ENCODE results near the gene NXPH1. TPM values are rescaled to one million over a fixed set of nuclear protein-coding genes. Genes with fewer than 3 reads are reported as not detected.

Gene NXPH1
- total RNA-seq, 1 donor: not detected

DNA sequence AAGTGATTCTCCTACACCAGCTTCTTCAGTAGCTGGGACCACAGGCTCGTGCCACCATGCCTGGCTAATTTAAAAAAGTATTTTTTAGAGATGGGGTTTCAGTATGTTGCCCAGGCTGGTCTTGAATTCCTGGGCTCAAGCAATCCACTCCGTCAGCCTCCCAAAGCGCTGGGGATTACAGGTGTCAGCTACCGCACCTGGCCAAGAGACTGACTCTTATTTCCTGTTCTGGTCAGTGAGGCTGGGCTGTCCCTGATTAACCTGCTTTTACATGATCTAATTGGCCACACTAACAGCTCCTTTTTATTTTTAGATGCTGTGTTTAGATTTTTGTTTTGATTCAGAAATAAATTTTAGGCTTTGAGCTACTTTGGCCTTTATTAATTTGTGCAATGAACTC, 203.9 kb downstream of the NXPH1 start:
- H4K20me1 ChIP-seq (ENCODE audit: insufficient read depth, low read length): no peaks in the 10 kb centered on the region
- no peak overlapping the region for H2AFZ ChIP-seq (ENCODE audit: low read length)
- H3K9me3 ChIP-seq (ENCODE audit: low read depth, low read length): peaks cover 2% of the 10 kb centered on the region
- H3K4me3 ChIP-seq (ENCODE audit: insufficient read depth, low read length): no peak overlapping the region
- H3K27ac ChIP-seq (ENCODE audit: low read depth, low read length): no peak overlapping the region
- TF ChIP-seq, protein P1, sequence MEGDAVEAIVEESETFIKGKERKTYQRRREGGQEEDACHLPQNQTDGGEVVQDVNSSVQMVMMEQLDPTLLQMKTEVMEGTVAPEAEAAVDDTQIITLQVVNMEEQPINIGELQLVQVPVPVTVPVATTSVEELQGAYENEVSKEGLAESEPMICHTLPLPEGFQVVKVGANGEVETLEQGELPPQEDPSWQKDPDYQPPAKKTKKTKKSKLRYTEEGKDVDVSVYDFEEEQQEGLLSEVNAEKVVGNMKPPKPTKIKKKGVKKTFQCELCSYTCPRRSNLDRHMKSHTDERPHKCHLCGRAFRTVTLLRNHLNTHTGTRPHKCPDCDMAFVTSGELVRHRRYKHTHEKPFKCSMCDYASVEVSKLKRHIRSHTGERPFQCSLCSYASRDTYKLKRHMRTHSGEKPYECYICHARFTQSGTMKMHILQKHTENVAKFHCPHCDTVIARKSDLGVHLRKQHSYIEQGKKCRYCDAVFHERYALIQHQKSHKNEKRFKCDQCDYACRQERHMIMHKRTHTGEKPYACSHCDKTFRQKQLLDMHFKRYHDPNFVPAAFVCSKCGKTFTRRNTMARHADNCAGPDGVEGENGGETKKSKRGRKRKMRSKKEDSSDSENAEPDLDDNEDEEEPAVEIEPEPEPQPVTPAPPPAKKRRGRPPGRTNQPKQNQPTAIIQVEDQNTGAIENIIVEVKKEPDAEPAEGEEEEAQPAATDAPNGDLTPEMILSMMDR (IDR thresholded peaks at IDR 0.05; ENCODE audit: extremely low read depth, low read depth, low read length): no peak
- H3K4me1 ChIP-seq (ENCODE audit: insufficient read depth, low read length): no peaks in the 10 kb centered on the region
- no peaks in the 10 kb centered on the region for H3K27me3 ChIP-seq (ENCODE audit: insufficient read depth, low read length)
- no peaks in the 10 kb centered on the region for H3K79me2 ChIP-seq (ENCODE audit: insufficient read depth, low read length)
- no peak for DNase-seq (ENCODE audit: insufficient read length, low spot score, missing footprints)
- no peaks in the 10 kb centered on the region for H3K36me3 ChIP-seq (ENCODE audit: insufficient read depth, low read length)
- H3K4me2 ChIP-seq (ENCODE audit: insufficient read depth, low read length): no peak overlapping the region

DNA sequence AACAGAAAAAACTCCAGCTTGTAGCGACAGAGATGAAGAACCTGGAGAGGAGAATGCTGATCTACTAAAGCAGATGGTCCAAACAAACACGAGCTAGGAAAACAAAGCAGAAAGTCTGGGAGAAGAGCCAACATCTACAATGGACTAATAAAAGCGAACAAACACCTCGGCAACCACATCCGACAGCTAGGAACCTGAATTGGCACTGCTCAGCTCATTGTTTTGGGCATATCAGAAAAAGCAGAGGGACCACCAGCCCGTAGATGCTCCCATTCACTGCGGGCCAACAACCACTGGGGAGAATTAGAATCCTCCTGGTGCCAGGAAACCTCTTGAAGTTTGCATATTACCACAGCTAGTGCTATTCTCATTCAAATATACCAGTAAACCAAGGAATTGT, 204.7 kb downstream of the NXPH1 start:
- Histone ChIP-seq H3K4me2 (ENCODE audit: insufficient read depth, low read length) (no peak overlapping the region), H2AFZ (ENCODE audit: low read length) (no peak overlapping the region), H3K79me2 (ENCODE audit: insufficient read depth, low read length) (no peaks in the 10 kb centered on the region), H4K20me1 (ENCODE audit: insufficient read depth, low read length) (no peaks in the 10 kb centered on the region), H3K9me3 (ENCODE audit: low read depth, low read length) (peaks cover 2% of the 10 kb centered on the region), H3K36me3 (ENCODE audit: insufficient read depth, low read length) (no peaks in the 10 kb centered on the region), H3K4me1 (ENCODE audit: insufficient read depth, low read length) (no peaks in the 10 kb centered on the region), H3K4me3 (ENCODE audit: insufficient read depth, low read length) (no peak overlapping the region), H3K27ac (ENCODE audit: low read depth, low read length) (no peak overlapping the region), H3K27me3 (ENCODE audit: insufficient read depth, low read length) (no peaks in the 10 kb centered on the region)
- TF ChIP-seq, protein P1 (IDR thresholded peaks at IDR 0.05; ENCODE audit: extremely low read depth, low read depth, low read length): no peak
- no peak for DNase-seq (ENCODE audit: insufficient read length, low spot score, missing footprints)

DNA sequence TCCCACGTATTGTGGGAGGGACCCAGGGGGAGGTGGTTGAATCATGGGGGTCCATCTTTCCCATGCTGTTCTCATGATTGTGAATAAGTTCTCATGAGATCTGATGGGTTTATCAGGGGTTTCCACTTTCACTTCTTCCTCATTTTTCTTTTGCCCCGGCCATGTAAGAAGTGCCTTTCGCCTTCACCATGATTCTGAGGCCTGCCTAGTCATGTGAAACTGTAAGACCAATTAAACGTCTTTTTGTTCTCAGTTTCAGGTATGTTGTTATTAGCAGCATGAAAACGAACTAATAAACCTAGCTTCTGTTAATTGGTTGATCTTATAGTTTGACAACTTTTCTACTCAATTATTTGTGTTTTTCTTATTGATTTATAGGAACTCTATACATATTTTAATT, 206.3 kb downstream of the NXPH1 start:
- H3K4me1 ChIP-seq (ENCODE audit: insufficient read depth, low read length): no peaks in the 10 kb centered on the region
- no peak overlapping the region for H2AFZ ChIP-seq (ENCODE audit: low read length)
- H3K79me2 ChIP-seq (ENCODE audit: insufficient read depth, low read length): no peaks in the 10 kb centered on the region
- no peaks in the 10 kb centered on the region for H3K36me3 ChIP-seq (ENCODE audit: insufficient read depth, low read length)
- no peak overlapping the region for H3K4me2 ChIP-seq (ENCODE audit: insufficient read depth, low read length)
- no peak overlapping the region for H3K27ac ChIP-seq (ENCODE audit: low read depth, low read length)
- H3K27me3 ChIP-seq (ENCODE audit: insufficient read depth, low read length): no peaks in the 10 kb centered on the region
- TF ChIP-seq, protein P1 (IDR thresholded peaks at IDR 0.05; ENCODE audit: extremely low read depth, low read depth, low read length): no peak
- no peaks in the 10 kb centered on the region for H4K20me1 ChIP-seq (ENCODE audit: insufficient read depth, low read length)
- H3K9me3 ChIP-seq (ENCODE audit: low read depth, low read length): peaks cover 2% of the 10 kb centered on the region
- no peak for DNase-seq (ENCODE audit: insufficient read length, low spot score, missing footprints)
- no peak overlapping the region for H3K4me3 ChIP-seq (ENCODE audit: insufficient read depth, low read length)

DNA sequence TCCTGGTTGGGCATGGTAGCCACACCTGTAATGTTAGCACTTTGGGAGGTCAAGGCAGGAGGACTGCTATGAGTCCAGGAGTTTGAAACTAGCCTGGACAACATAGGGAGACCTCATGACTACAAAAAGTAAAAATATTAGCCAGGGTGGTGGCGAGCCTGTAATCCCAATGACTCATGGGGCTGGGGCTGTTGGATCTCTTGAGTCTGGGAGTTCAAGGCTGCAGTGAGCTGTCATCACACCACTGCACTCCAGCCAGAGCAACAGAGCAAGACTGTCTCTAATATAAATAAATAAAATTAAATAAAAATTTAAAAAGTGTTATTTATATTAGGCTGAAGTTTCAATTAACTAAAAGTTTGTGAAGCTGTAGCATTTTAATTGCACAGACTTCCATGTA, 207.3 kb downstream of the NXPH1 start:
- no peaks in the 10 kb centered on the region for H3K36me3 ChIP-seq (ENCODE audit: insufficient read depth, low read length)
- DNase-seq (ENCODE audit: insufficient read length, low spot score, missing footprints): no peak
- H2AFZ ChIP-seq (ENCODE audit: low read length): no peak overlapping the region
- H3K79me2 ChIP-seq (ENCODE audit: insufficient read depth, low read length): no peaks in the 10 kb centered on the region
- TF ChIP-seq, protein P1 (IDR thresholded peaks at IDR 0.05; ENCODE audit: extremely low read depth, low read depth, low read length): no peak
- H3K27me3 ChIP-seq (ENCODE audit: insufficient read depth, low read length): no peaks in the 10 kb centered on the region
- H3K4me1 ChIP-seq (ENCODE audit: insufficient read depth, low read length): no peaks in the 10 kb centered on the region
- H3K9me3 ChIP-seq (ENCODE audit: low read depth, low read length): peaks cover 2% of the 10 kb centered on the region
- no peak overlapping the region for H3K4me2 ChIP-seq (ENCODE audit: insufficient read depth, low read length)
- H4K20me1 ChIP-seq (ENCODE audit: insufficient read depth, low read length): no peaks in the 10 kb centered on the region
- no peak overlapping the region for H3K27ac ChIP-seq (ENCODE audit: low read depth, low read length)
- no peak overlapping the region for H3K4me3 ChIP-seq (ENCODE audit: insufficient read depth, low read length)

All from osteoblast (primary cell).